ENCODE data around the gene FOXI2.

Gene FOXI2

DNA sequence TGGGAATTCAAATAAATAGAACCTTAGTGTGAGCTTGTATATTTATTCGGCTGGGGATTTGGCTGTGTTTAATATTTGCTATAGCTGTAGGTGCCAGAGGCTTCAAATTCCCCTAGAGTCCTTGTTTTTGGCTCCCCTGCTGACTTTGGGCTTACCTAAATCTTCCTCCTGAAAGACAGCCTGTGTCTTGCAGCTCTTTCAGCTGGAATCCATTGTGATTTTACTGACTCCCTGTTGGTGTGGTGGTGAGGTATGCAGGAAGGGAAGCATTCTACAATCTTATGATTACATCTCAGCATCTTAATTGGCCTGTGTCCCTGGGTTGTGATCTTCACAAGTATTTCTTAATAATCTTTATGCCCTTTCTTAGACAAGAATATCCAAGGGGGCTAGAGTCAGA, 25.9 kb downstream of the FOXI2 start:
- in situ Hi-C loops (cut with HindIII; ENCODE audit: low pct_ligation_motif_present, low sequenced_read_pairs), result no loop called here
- TF ChIP-seq, protein P1, sequence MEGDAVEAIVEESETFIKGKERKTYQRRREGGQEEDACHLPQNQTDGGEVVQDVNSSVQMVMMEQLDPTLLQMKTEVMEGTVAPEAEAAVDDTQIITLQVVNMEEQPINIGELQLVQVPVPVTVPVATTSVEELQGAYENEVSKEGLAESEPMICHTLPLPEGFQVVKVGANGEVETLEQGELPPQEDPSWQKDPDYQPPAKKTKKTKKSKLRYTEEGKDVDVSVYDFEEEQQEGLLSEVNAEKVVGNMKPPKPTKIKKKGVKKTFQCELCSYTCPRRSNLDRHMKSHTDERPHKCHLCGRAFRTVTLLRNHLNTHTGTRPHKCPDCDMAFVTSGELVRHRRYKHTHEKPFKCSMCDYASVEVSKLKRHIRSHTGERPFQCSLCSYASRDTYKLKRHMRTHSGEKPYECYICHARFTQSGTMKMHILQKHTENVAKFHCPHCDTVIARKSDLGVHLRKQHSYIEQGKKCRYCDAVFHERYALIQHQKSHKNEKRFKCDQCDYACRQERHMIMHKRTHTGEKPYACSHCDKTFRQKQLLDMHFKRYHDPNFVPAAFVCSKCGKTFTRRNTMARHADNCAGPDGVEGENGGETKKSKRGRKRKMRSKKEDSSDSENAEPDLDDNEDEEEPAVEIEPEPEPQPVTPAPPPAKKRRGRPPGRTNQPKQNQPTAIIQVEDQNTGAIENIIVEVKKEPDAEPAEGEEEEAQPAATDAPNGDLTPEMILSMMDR (IDR thresholded peaks at IDR 0.05; ENCODE audit: low read depth, low read length, missing control alignments), result no peak
- H3K36me3 ChIP-seq (replicated peaks), result no peaks in the 10 kb centered on the region
- no peak overlapping the region for H3K4me3 ChIP-seq (ENCODE audit: low read depth, low read length)
- no peaks in the 10 kb centered on the region for H3K27me3 ChIP-seq (replicated peaks)
- H3K27ac ChIP-seq, result no peak overlapping the region
- no peak for DNase-seq

DNA sequence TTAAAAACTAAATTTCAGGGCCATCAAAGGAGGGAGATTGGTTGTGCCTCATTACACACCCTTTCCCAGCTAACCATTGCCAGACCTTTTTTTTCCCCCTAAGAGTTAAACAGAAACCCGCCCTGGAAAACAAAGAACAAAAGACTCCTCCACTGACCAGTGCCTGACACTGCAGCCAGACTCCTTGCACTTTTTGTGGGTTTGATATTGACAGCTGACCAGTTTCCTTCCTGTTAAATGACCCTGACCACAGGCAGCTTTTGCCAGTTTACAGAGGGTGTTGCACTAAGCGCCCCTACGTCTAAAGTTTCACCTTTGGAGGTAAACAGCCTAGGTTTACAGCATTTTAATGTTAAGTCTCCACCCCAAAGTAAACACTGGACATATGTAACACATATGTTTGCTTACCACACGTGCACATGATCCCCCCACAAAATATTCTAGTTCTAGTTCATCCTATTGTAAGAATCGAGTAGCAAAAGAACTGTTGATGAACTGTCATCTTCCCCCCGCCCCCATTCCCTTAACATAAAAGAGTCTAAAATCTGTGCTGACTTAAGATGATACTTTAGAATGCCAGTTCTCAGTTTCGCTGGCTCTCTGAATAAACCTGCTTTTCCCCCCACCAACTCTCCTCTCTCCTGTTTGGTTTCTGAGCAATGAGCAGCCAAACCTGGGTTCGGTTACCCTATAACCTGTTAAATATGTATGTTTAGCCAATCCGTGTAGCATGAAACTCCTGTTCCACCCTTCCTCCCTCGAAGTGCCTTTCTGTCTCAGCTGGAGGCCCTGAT, 38.0 kb downstream of the FOXI2 start:
- in situ Hi-C loops (cut with HindIII; ENCODE audit: low pct_ligation_motif_present, low sequenced_read_pairs), result no loop called here
- Histone ChIP-seq H3K27me3 (replicated peaks) (no peaks in the 10 kb centered on the region), H3K36me3 (replicated peaks) (no peaks in the 10 kb centered on the region), H3K4me3 (ENCODE audit: low read depth, low read length) (no peak overlapping the region), H3K27ac (no peak overlapping the region)
- no peak for DNase-seq
- TF ChIP-seq, protein P1 (IDR thresholded peaks at IDR 0.05; ENCODE audit: low read depth, low read length, missing control alignments), result no peak

- TF ChIP-seq, protein P1 (IDR thresholded peaks at IDR 0.05; ENCODE audit: low read depth, low read length, missing control alignments), result no peak
- H3K4me3 ChIP-seq (ENCODE audit: low read depth, low read length), result no peak overlapping the region
- H3K27ac ChIP-seq, result no peak overlapping the region
- no peaks in the 10 kb centered on the region for H3K27me3 ChIP-seq (replicated peaks)
- no peaks in the 10 kb centered on the region for H3K36me3 ChIP-seq (replicated peaks)
- DNase-seq, result no peak
- in situ Hi-C loops (cut with HindIII; ENCODE audit: low pct_ligation_motif_present, low sequenced_read_pairs), result no loop called here
These were observed 39.8 kb downstream of the FOXI2 start for GRCh38 chr10:127776816-127777215.

DNA sequence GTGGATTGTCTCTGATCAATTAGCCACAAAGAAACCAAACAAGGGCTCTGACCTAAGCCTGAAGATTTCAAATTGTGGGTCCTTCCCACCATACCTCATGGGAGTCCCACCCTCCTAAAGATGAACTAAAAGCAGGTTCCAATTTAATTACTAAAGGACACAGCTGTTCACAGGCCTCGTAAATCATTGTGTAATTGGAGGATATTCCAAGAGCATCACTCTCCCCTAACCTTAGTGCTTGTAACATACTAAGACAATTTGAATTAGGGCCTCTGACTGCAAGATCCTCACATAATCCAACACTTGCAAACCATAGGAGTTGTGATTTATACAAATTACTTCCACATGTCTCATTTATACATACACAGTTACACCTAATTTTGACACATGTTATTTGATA, 44.4 kb downstream of the FOXI2 start:
- in situ Hi-C loops (cut with HindIII; ENCODE audit: low pct_ligation_motif_present, low sequenced_read_pairs), result no loop called here

GRCh38 chr10:127787873-127788272, 50.9 kb downstream of the FOXI2 start:
- no peaks in the 10 kb centered on the region for H3K36me3 ChIP-seq (replicated peaks)
- H3K27me3 ChIP-seq (replicated peaks), result no peaks in the 10 kb centered on the region
- DNase-seq, result no peak
- TF ChIP-seq, protein P1 (IDR thresholded peaks at IDR 0.05; ENCODE audit: low read depth, low read length, missing control alignments), result no peak
- no peak overlapping the region for H3K4me3 ChIP-seq (ENCODE audit: low read depth, low read length)
- no peak overlapping the region for H3K27ac ChIP-seq
- in situ Hi-C loops (cut with HindIII; ENCODE audit: low pct_ligation_motif_present, low sequenced_read_pairs), result no loop called here

More for the DNA sequence above, 44.4 kb downstream of the FOXI2 start:
- DNase-seq, result no peak
- TF ChIP-seq, protein P1 (IDR thresholded peaks at IDR 0.05; ENCODE audit: low read depth, low read length, missing control alignments), result no peak
- H3K27ac ChIP-seq, result no peak overlapping the region
- no peak overlapping the region for H3K4me3 ChIP-seq (ENCODE audit: low read depth, low read length)
- H3K36me3 ChIP-seq (replicated peaks), result no peaks in the 10 kb centered on the region
- no peaks in the 10 kb centered on the region for H3K27me3 ChIP-seq (replicated peaks)

Data from brain microvascular endothelial cell (primary cell).